Astrocyte (in vitro differentiated cells and primary cell): Measurements from ENCODE around the gene SPNS2. TPM values are rescaled to one million over a fixed set of nuclear protein-coding genes. Genes with fewer than 3 reads are reported as not detected.
"Not testable (repeated sequence)": the region's sequence is repeated elsewhere in the genome, so short reads cannot be mapped to it uniquely, and the experiment has no call there.

Experiments used
- DNase-seq: peaks from one replicate; pipeline ENCODE4 v3.0.0-alpha.2; 2010; ENCODE audit warnings: low read depth
- FAIRE-seq: peaks from 2 replicates; lab custom pipeline; 2011; peaks lifted over from hg19 to GRCh38; lab: Jason Lieb, UNC
- H2AFZ ChIP-seq: 2 replicates; pipeline ENCODE4 v1.6.0; 2012; ENCODE audit warnings: low read depth, low read length, inconsistent platforms
- H3K27ac ChIP-seq: 2 replicates; pipeline ENCODE4 v1.5.1; 2011; ENCODE audit warnings: low read depth, low read length, inconsistent platforms
- H3K27me3 ChIP-seq: 2 replicates; pipeline ENCODE4 v1.6.0; 2011; ENCODE audit warnings: low read length, inconsistent platforms; ENCODE audit not compliant: insufficient read depth
- H3K36me3 ChIP-seq: 2 replicates; pipeline ENCODE4 v1.5.1; 2011; ENCODE audit warnings: low read length, inconsistent platforms; ENCODE audit not compliant: insufficient read depth
- H3K4me1 ChIP-seq: 2 replicates; pipeline ENCODE4 v1.5.1; 2011; ENCODE audit warnings: low read length, inconsistent platforms; ENCODE audit not compliant: insufficient read depth
- H3K4me2 ChIP-seq: 2 replicates; pipeline ENCODE4 v1.6.0; 2012; ENCODE audit warnings: low read length, inconsistent platforms
- H3K4me3 ChIP-seq: 2 replicates; pipeline ENCODE4 v1.5.1; 2011; ENCODE audit warnings: low read depth, mild to moderate bottlenecking, low read length, inconsistent platforms; ENCODE audit not compliant: insufficient read depth
- H3K79me2 ChIP-seq: 2 replicates; pipeline ENCODE4 v1.6.0; 2012; ENCODE audit warnings: mild to moderate bottlenecking, low read length, inconsistent platforms; ENCODE audit not compliant: insufficient read depth
- H3K9ac ChIP-seq: 2 replicates; pipeline ENCODE4 v1.6.0; 2012; ENCODE audit warnings: mild to moderate bottlenecking, low read length, inconsistent platforms
- H3K9me3 ChIP-seq: 2 replicates; pipeline ENCODE4 v1.5.1; 2012; ENCODE audit warnings: low read depth, mild to moderate bottlenecking, low read length, inconsistent platforms; ENCODE audit not compliant: insufficient read depth
- H4K20me1 ChIP-seq: 2 replicates; pipeline ENCODE4 v1.6.0; 2012; ENCODE audit warnings: low read length, inconsistent platforms; ENCODE audit not compliant: insufficient read depth
- H3K27ac Mint-ChIP-seq: one replicate; pipeline ENCODE4 v1.8.0; 2021; ENCODE audit warnings: mild to moderate bottlenecking, mixed read lengths; ENCODE audit not compliant: unreplicated experiment
- H3K27me3 Mint-ChIP-seq: one replicate; pipeline ENCODE4 v1.8.0; 2021; ENCODE audit warnings: low read depth, mixed read lengths; ENCODE audit not compliant: unreplicated experiment
- H3K36me3 Mint-ChIP-seq: one replicate; pipeline ENCODE4 v1.8.0; 2021; ENCODE audit warnings: low read depth, mixed read lengths; ENCODE audit not compliant: unreplicated experiment
- H3K4me1 Mint-ChIP-seq: one replicate; pipeline ENCODE4 v1.8.0; 2021; ENCODE audit warnings: low read depth, mixed read lengths; ENCODE audit not compliant: unreplicated experiment
- H3K4me3 Mint-ChIP-seq: one replicate; pipeline ENCODE4 v1.8.0; 2021; ENCODE audit warnings: mild to moderate bottlenecking, moderate library complexity, mixed read lengths; ENCODE audit not compliant: unreplicated experiment
- H3K9me3 Mint-ChIP-seq: one replicate; pipeline ENCODE4 v1.8.0; 2021; ENCODE audit warnings: mild to moderate bottlenecking, mixed read lengths; ENCODE audit not compliant: unreplicated experiment
- EZH2 ChIP-seq: IDR thresholded peaks from 2 replicates; pipeline ENCODE4 v1.6.1; 2012; ENCODE audit warnings: mild to moderate bottlenecking, low read length, inconsistent platforms; ENCODE audit not compliant: insufficient read depth
- total RNA-seq: library from RNA; stranded (reverse); gene quantifications from 2 replicates; pipeline ENCODE4 v1.2.1, GENCODE V29; 2021
- TF ChIP-seq, protein P1 (sequence below): IDR thresholded peaks from 2 replicates; pipeline ENCODE4 v1.5.1; 2011; ENCODE audit warnings: low read depth, mild to moderate bottlenecking, inconsistent platforms, low read length, moderate library complexity; ENCODE audit not compliant: insufficient read depth

SPNS2 gene
- total RNA-seq, 1 donor from 2014 or later, result 4.3 TPM

DNA sequence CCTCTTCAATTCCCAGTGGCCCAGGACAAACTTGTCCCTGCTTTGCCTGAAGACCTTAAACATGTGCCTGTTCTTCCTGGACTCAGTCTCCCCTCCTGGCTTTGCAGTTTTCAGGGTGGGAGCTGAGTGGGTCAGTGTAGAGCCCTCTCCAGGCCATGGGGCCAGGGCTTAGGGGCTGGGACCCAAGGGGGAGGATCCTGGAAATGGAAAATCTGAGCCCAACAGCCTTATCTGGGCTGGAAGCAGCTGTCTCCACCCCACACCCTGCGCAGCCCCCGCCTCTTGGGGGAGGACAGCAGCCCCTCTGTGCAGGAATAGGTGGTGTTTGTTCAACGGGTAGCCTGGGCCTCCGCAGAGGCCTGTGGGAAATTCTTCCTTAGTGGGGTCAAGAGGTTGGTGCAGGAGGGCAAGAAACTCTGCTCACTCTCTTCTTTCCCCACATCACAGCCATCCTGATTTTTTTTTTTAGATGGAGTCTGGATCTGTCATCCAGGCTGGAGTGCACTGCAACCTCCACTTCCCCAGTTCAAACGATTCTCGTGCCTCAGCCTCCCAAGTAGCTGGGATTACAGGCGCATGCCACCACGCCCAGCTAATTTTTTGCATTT, 78.8 kb downstream of the SPNS2 start:
- Histone ChIP-seq H3K36me3 (no peaks in the 10 kb centered on the region), H3K27ac (no peak overlapping the region), H4K20me1 (no peaks in the 10 kb centered on the region), H2AFZ (no peak overlapping the region), H3K4me3 (no peak overlapping the region), H3K9ac (no peak overlapping the region), H3K79me2 (no peaks in the 10 kb centered on the region), H3K27me3 (peaks cover 5% of the 10 kb centered on the region), H3K4me2 (no peak overlapping the region), H3K4me1 (no peaks in the 10 kb centered on the region), H3K9me3 (no peaks in the 10 kb centered on the region)
- DNase-seq (no peak), FAIRE-seq (no peak)
- peaks cover 25% of the 10 kb centered on the region for H3K27me3 Mint-ChIP-seq
- H3K27ac Mint-ChIP-seq, result no peak overlapping the region
- H3K36me3 Mint-ChIP-seq, result no peaks in the 10 kb centered on the region
- peaks cover 7% of the 10 kb centered on the region for H3K4me1 Mint-ChIP-seq
- no peak for TF ChIP-seq EZH2
- TF ChIP-seq, protein P1, sequence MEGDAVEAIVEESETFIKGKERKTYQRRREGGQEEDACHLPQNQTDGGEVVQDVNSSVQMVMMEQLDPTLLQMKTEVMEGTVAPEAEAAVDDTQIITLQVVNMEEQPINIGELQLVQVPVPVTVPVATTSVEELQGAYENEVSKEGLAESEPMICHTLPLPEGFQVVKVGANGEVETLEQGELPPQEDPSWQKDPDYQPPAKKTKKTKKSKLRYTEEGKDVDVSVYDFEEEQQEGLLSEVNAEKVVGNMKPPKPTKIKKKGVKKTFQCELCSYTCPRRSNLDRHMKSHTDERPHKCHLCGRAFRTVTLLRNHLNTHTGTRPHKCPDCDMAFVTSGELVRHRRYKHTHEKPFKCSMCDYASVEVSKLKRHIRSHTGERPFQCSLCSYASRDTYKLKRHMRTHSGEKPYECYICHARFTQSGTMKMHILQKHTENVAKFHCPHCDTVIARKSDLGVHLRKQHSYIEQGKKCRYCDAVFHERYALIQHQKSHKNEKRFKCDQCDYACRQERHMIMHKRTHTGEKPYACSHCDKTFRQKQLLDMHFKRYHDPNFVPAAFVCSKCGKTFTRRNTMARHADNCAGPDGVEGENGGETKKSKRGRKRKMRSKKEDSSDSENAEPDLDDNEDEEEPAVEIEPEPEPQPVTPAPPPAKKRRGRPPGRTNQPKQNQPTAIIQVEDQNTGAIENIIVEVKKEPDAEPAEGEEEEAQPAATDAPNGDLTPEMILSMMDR, result no peak
- H3K9me3 Mint-ChIP-seq, result no peaks in the 10 kb centered on the region
- H3K4me3 Mint-ChIP-seq, result no peak overlapping the region

DNA sequence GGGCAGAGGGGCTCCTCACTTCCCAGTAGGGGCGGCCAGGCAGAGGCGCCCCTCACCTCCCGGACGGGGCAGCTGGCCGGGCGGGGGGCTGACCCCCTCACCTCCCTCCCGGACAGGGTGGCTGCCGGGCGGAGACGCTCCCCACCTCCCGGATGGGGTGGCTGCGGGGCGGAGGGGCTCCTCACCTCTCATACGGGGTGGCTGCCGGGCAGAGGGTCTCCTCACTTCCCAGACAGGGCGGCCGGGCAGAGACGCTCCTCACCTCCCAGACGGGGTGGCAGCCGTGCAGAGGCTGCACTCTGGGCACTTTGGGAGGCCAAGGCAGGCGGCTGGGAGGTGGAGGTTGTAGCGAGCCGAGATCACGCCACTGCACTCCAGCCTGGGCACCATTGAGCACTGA, 79.7 kb downstream of the SPNS2 start:
- H3K27ac Mint-ChIP-seq, H3K9ac ChIP-seq, H3K9me3 Mint-ChIP-seq, H3K4me3 ChIP-seq, H3K36me3 ChIP-seq, H3K4me1 Mint-ChIP-seq, H4K20me1 ChIP-seq, H3K4me2 ChIP-seq, H2AFZ ChIP-seq, H3K4me1 ChIP-seq, FAIRE-seq, H3K36me3 Mint-ChIP-seq, H3K27ac ChIP-seq, H3K79me2 ChIP-seq, H3K9me3 ChIP-seq, H3K4me3 Mint-ChIP-seq, DNase-seq: not testable (repeated sequence)
- peaks cover 11% of the 10 kb centered on the region for H3K27me3 ChIP-seq
- peaks cover 34% of the 10 kb centered on the region for H3K27me3 Mint-ChIP-seq

GRCh38 chr17:4579678-4580077, 81.0 kb downstream of the SPNS2 start:
- H3K4me1 Mint-ChIP-seq, result peaks cover 8% of the 10 kb centered on the region
- Histone ChIP-seq H2AFZ (no peak overlapping the region), H3K4me2 (no peak overlapping the region), H3K27me3 (peaks cover 19% of the 10 kb centered on the region), H3K36me3 (no peaks in the 10 kb centered on the region), H3K9me3 (no peaks in the 10 kb centered on the region), H3K4me1 (peaks cover 2% of the 10 kb centered on the region), H3K4me3 (no peak overlapping the region), H3K79me2 (no peaks in the 10 kb centered on the region), H3K27ac (no peak overlapping the region), H3K9ac (no peak overlapping the region), H4K20me1 (no peaks in the 10 kb centered on the region)
- H3K4me3 Mint-ChIP-seq, result no peak overlapping the region
- no peaks in the 10 kb centered on the region for H3K9me3 Mint-ChIP-seq
- no peak for FAIRE-seq
- no peaks in the 10 kb centered on the region for H3K36me3 Mint-ChIP-seq
- no peak for TF ChIP-seq EZH2
- TF ChIP-seq, protein P1, result no peak
- DNase-seq, result no peak
- no peak overlapping the region for H3K27ac Mint-ChIP-seq
- peaks cover 40% of the 10 kb centered on the region for H3K27me3 Mint-ChIP-seq
